ENCODE measurements around the gene TMA7. TPM values are rescaled to one million over a fixed set of nuclear protein-coding genes. Genes with fewer than 3 reads are reported as not detected.

The TMA7 gene
- total RNA-seq, 1 donor from 2014 or later: 326 TPM

DNA sequence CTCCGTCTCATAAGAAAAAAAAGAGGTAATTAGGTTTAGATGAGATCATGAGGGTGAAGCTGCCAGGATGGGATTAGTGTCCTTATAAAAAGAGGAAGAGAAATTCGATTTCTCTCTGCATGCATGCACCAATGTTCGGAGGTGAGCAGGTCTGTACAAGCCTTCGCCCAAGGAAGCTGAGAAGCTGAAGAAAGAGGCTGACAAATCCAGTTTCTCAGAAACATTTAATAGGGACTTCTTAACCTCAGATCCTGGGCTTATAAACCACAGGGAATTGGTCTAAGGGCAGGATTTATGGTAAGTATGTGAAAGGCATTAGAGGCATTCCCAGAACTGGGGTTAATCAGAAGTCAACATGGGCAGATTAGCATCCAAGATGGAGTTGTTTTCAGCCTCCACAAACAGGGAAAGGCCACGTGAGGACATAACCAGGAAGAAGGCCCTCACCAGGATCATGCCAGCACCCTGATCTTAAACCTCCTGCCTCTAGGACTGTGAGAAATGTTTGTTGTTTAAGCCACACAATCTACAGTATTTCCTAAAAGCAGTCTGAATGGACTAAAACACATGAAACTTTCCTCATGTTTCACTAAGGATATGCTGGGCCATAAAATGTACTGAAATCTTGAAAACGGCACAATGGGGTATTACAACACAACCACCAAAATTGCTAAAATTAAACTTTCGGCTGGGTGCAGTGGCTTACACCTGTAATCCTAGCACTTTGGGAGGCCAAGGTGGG lies 52.6 kb downstream of the TMA7 start:
- no peak overlapping the region for H3K4me3 Mint-ChIP-seq (ENCODE audit: unreplicated experiment)
- no peak overlapping the region for H3K27ac Mint-ChIP-seq (ENCODE audit: unreplicated experiment)
- no peaks in the 10 kb centered on the region for H3K4me1 Mint-ChIP-seq (ENCODE audit: unreplicated experiment)
- peaks cover 20% of the 10 kb centered on the region for H3K36me3 Mint-ChIP-seq (ENCODE audit: low read depth, unreplicated experiment)
- DNase-seq (ENCODE audit: low spot score): no peak
- no peaks in the 10 kb centered on the region for H3K27me3 Mint-ChIP-seq (ENCODE audit: unreplicated experiment)
- no peaks in the 10 kb centered on the region for H3K9me3 Mint-ChIP-seq (ENCODE audit: unreplicated experiment)
- TF ChIP-seq, protein P1, sequence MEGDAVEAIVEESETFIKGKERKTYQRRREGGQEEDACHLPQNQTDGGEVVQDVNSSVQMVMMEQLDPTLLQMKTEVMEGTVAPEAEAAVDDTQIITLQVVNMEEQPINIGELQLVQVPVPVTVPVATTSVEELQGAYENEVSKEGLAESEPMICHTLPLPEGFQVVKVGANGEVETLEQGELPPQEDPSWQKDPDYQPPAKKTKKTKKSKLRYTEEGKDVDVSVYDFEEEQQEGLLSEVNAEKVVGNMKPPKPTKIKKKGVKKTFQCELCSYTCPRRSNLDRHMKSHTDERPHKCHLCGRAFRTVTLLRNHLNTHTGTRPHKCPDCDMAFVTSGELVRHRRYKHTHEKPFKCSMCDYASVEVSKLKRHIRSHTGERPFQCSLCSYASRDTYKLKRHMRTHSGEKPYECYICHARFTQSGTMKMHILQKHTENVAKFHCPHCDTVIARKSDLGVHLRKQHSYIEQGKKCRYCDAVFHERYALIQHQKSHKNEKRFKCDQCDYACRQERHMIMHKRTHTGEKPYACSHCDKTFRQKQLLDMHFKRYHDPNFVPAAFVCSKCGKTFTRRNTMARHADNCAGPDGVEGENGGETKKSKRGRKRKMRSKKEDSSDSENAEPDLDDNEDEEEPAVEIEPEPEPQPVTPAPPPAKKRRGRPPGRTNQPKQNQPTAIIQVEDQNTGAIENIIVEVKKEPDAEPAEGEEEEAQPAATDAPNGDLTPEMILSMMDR (IDR thresholded peaks at IDR 0.05; ENCODE audit: unreplicated experiment): no peak

GRCh38 chr3:48493203-48493501 lies 53.1 kb downstream of the TMA7 start:
- Mint-ChIP-seq H3K36me3 (ENCODE audit: low read depth, unreplicated experiment) (peaks cover 25% of the 10 kb centered on the region), H3K27me3 (ENCODE audit: unreplicated experiment) (no peaks in the 10 kb centered on the region), H3K9me3 (ENCODE audit: unreplicated experiment) (no peaks in the 10 kb centered on the region)

More at GRCh38 chr3:48493203-48493501, 53.1 kb downstream of the TMA7 start:
- TF ChIP-seq, protein P1 (IDR thresholded peaks at IDR 0.05; ENCODE audit: unreplicated experiment): no peak
- no peak for DNase-seq (ENCODE audit: low spot score)
- Mint-ChIP-seq H3K4me1 (ENCODE audit: unreplicated experiment) (no peaks in the 10 kb centered on the region), H3K4me3 (ENCODE audit: unreplicated experiment) (no peak overlapping the region), H3K27ac (ENCODE audit: unreplicated experiment) (no peak overlapping the region)

Other genes with a start within 250 kb of the TMA7 start
- not detected for gene CAMP, start 216.8 kb upstream of the TMA7 start, total RNA-seq (ENCODE audit: unreplicated experiment)
- 22.0 TPM for gene ZNF589, start 199.2 kb upstream of the TMA7 start, total RNA-seq (ENCODE audit: unreplicated experiment)
- gene NME6, start 138.9 kb upstream of the TMA7 start, total RNA-seq (ENCODE audit: unreplicated experiment): 31.0 TPM
- not detected for gene SPINK8, start 106.6 kb upstream of the TMA7 start, total RNA-seq (ENCODE audit: unreplicated experiment)
- not detected for gene FBXW12, start 68.0 kb upstream of the TMA7 start, total RNA-seq (ENCODE audit: unreplicated experiment)
- gene PLXNB1, start 10.2 kb upstream of the TMA7 start, total RNA-seq (ENCODE audit: unreplicated experiment): 68.7 TPM
- gene CCDC51, start 138 bp upstream of the TMA7 start, total RNA-seq (ENCODE audit: unreplicated experiment): 11.8 TPM
- gene ATRIP, start 6.5 kb downstream of the TMA7 start, total RNA-seq (ENCODE audit: unreplicated experiment): 11.2 TPM
- gene SHISA5, start 63.9 kb downstream of the TMA7 start, total RNA-seq (ENCODE audit: unreplicated experiment): 283 TPM
- gene PFKFB4, start 116.5 kb downstream of the TMA7 start, total RNA-seq (ENCODE audit: unreplicated experiment): 11.5 TPM
- 0.77 TPM for gene UCN2, start 123.5 kb downstream of the TMA7 start, total RNA-seq (ENCODE audit: unreplicated experiment)
- 5.2 TPM for gene COL7A1, start 155.1 kb downstream of the TMA7 start, total RNA-seq (ENCODE audit: unreplicated experiment)
- gene UQCRC1, start 169.4 kb downstream of the TMA7 start, total RNA-seq (ENCODE audit: unreplicated experiment): 165 TPM
- gene TMEM89, start 181.5 kb downstream of the TMA7 start, total RNA-seq (ENCODE audit: unreplicated experiment): 0.44 TPM
- 76.1 TPM for gene SLC26A6, start 195.2 kb downstream of the TMA7 start, total RNA-seq (ENCODE audit: unreplicated experiment)
- gene CELSR3, start 222.6 kb downstream of the TMA7 start, total RNA-seq (ENCODE audit: unreplicated experiment): 7.6 TPM
- gene NCKIPSD, start 245.7 kb downstream of the TMA7 start, total RNA-seq (ENCODE audit: unreplicated experiment): 34.1 TPM